HG03095 (cell line): ENCODE measurements around the gene CFAP74.
"Not testable (repeated sequence)": the region's sequence is repeated elsewhere in the genome, so short reads cannot be mapped to it uniquely, and the experiment has no call there.

Experiments used
- ATAC-seq: cut with Tn5 transposase; IDR thresholded peaks from one replicate; pipeline ENCODE4 v1.9.1; 2021; ENCODE audit warnings: moderate library complexity; ENCODE audit not compliant: unreplicated experiment

CFAP74 gene

DNA sequence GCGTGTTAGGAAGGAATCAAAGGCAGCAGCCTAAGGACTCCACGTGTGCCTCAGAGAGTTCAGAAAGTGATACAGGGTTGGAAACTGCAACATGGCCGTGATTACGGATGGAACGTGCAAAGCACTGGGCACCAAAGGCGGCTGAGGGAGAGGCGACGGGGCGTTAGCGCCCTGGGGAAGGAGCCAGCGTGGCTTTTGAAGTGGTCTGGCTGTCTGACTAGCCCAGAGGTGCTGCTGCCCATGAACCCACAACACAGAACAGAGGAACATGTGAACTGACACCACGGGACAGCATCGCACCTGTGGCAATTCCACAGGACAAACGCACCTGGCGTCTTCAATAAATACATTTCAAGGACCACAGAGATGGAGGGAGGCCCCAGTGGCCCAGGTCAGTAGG is 66.5 kb downstream of the CFAP74 start:
- ATAC-seq, result no peak

DNA sequence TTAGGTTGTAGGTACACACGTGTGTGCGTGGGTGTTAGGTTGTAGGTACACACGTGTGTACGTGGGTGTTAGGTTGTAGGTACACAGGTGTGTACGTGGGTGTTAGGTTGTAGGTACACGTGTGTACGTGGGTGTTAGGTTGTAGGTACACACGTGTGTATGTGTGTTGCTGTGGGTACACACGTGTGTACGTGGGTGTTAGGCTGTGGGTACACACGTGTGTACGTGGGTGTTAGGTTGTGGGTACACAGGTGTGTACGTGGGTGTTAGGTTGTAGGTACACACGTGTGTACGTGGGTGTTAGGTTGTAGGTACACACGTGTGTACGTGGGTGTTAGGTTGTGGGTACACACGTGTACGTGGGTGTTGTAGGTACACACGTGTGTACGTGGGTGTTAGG is 68.7 kb downstream of the CFAP74 start:
- ATAC-seq, result not testable (repeated sequence)

DNA sequence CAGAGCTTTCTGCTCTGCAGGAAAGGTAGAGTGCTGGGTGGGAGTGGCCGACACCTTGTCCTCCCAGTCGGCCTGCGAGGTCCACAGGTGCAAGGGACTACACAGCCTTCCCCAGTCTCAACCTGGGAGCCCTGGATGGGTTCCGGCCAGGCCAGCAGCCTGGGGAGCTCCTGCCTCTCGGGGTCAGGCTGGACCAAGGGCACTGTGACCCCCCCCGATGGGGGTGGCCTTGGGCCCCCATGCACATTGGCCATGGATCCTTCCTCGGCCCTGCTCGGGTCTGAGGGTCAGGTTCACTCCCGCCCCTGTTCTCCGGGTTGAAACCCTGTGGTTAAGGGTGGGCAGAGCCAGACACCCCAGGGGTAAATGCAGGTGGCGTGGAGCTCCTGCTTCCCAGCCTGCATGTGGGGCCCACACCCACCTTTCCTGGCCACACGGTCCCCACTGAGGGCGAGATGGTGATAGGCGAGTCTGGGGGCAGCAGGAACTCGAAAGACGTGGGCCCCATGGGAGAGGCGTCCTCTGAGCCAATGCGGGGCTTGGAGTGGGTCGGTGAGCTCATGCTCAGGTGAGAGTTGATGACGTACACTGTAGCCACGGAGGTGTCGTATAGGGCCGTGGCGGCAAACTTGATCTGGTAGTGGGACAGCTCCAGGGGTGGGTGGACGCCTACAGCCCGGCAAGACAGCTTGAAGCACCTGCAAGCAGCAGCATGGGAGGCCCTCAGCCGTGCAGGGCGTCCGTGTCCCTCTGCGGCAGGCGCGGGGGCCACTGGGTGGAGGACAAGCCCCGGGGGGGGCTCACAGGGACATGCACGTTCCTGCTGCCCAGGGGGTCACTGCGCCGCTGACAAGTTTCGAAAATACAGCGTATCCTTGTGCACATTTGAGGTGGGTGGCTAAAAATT is 73.7 kb downstream of the CFAP74 start:
- ATAC-seq, result no peak

DNA sequence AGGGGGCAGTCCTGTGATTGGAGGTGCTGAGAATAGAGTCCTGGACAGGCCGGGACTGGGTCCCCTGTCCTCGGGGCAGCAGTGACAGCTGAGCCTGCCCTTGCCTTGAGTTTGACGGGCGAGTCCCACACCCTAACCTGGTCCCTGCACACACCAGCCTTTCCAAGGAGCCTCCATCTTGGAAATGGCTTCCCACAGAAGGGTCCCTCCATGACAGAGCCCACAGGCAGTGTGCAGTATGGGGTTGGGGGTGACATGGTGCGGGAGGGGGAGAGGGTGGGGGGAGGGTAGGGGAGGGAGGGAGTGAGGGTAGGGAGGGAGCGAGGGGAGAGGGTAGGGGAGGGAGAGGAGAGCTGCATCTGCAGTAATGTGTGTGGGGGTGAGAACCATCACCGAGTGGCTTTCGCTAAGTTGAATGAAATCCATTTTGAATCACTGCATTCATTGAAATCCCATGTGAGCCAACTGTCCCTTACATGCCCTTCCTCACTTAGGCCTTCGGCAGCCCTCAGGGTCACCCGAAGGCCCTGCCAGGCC is 74.4 kb downstream of the CFAP74 start:
- no peak for ATAC-seq

DNA sequence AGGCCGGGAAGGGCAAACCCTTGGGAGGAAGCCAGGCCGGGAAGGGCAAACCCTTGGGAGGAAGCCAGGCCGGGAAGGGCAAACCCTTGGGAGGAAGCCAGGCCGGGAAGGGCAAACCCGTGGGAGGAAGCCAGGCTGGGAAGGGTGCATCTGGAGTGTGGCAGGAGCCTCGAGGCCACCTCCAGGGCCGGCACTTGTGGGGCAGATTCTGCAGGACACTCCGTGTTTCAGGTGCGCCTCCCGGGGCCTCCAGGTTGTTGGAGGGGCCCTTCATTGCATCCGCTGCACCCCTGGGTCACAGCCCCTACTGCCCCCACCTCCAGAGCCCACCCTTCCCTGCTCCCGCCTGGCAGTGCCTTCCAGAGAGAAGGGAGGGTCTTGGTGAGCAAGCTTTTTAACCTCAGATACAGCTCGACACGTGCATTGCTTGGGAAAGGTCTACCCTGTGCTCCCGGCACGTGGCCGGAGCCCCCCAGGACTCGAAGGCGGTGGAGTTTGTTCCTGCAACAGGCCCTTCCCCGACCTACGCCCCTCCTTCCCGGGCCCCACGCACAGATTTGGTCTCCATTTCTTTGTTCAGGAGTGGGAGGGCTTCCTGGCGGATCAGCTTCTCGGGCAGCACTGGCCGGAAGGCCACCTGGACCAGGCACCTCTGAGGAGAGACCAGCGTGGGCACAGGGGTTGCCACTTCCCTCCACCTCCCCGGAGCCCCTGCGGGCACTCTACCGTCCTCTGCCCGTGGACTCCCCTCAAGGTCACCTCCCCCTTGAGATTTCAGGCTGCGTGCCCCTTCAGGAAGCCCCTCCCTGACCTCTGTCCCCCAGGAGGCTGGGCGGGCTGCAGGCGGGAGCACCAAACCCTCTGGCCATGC is 75.1 kb downstream of the CFAP74 start:
- no peak for ATAC-seq

DNA sequence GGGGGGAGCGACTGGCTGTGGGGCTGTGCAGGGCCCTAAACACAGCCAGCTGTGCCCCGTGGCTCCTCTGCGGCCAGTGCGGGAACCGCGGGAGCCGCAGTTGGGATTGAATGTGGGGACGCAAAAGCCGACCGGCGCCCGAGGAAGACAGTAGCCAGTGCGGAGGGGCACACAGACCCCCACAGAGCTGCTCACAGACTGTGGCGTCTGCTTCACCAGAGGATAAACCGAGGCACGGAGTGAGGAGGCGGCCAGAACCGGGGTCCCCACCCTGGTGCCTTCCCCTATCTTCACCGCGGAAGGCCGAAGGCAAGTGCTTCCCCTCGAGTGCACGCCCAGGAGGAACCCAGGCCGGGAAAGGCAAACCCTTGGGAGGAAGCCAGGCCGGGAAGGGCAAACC is 75.8 kb downstream of the CFAP74 start:
- ATAC-seq, result no peak

DNA sequence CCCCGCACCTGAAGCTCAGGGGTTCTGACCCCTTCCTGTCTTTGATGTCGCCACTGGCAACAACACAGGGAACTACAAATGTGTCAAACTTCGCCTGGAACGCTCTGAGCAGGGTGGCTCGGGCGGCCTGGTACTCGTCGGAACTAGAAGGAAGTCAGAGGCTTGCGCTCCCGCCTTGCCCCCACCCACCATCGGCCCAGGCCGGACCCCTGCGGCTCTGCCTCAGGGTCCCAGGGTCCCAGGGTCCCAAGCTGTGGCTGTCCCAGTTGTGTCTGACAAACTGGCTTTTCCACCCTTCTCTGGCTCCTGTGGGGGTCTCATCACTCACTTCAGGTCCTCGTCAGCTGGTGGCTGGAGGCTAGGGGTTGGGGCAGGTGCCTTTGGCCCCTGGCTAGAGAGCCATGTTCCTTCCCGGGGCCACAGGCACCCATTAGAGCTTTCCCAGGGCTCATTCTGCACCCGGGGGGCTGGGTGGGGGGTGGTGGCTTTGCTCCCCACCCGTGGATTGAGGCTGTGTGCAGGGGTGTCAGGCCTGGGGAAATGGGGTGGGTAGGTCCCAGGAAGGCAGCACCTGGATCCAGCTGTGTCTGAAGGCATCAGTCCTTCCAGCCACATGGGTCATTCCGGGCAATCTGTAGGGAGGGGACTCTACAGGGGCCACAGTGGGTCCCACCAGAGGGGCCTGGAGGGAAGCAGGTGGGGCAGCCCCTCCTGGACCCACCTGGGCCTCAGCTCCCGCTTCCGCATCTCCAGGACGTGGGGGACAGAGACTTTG is 76.5 kb downstream of the CFAP74 start:
- ATAC-seq, result no peak

DNA sequence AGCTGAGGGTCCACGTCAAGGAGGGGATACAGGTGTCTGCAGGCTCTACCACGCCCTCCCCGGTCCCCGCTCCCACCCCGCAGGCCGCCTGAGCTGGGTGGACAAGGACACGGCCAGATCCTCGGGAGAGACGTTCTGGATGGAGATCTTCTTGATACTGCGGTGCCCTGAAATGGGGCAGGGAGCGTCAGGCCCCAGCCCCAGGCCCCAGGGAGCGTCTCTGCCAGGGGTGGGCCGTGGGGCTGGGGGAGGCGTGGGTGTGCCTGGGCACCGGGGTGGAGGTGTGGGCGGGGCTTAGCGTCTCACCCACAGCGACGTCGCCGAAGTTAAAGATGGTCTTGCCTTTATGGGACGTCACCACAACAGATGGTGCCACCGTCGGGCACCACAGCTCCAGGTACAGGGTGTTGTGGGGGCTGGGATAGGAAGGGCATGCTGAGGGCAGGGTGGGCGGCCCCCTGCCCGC is 77.2 kb downstream of the CFAP74 start:
- ATAC-seq, result no peak

DNA sequence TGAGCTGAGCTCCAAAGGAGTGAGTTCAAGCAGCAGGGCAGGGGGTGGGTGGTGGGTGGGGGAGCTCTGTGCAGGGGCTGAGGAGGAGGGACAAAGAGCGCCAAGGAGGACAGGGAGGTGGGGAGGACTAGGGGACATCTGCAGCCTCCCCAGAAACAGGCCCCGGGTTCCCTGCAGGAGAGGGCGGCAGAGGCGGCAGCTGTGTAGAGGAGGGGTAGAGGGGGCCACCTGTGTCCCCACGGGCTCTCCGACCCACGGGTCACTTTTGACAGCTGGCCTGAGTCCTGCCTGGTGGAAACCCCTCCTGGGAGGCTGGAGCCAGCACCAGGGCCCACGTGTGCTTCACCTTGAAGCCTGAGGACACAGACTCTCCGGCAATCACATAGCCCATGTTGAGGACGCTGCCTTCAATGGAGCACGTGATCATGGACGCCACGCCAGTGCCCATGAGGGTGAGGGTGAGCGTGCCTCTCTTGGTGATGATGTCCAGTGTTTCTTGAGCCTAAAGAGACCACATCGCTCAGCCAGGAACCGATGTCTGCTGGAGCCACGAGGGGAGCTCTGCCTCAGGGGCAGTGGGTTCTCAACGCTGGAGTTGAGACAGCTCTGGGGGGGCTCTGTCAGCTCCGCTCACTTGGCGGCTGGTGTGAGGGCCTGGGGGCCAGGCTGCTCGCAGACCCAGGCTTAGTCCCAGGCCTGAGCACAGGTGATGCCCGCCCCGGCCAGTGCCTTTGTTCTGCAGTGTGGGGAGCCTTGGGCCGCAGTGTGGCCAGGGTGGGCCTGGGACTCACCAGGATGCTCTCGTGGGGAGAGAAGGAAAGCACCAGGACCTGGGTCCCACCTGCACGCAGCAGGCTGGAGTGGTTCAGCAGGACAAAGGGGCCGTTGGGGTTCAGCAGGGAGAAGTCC is 77.9 kb downstream of the CFAP74 start:
- ATAC-seq, result no peak

DNA sequence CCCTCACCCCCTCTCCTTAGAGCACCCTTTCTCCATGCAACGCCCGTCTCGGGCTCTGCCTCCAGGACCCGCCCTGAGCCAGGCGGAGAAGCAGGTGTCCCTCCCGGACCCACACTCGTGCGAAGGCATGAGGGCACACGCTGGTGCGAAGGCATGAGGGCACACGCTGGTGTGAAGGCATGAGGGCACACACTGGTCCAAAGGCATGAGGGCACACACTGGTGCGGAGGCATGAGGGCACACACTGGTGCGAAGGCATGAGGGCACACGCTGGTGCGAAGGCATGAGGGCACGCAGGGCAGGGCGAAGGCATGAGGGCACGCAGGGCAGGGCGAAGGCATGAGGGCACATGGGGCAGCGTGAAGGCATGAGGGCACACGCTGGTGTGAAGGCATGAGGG is 78.7 kb downstream of the CFAP74 start:
- no peak for ATAC-seq

DNA sequence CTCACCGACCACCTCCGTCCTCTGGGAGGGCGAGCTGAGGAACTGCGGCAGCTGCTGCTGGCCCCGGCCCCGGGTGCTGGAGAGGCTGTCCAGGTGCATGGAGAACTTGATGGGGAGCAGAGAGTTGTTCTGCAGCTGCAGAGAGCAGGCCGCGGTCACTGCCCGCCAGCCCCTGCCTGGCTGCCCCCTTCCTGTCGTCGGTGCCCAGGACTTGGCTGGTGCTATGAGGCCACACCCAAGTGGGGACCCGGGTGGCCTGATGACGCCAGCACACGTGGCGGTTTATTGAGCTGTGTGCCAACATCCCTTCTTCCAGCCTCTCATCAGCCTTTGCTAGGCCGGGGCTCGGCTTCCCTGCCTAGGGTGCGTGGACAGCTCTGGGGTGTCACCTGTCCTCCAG is 79.2 kb downstream of the CFAP74 start:
- no peak for ATAC-seq

DNA sequence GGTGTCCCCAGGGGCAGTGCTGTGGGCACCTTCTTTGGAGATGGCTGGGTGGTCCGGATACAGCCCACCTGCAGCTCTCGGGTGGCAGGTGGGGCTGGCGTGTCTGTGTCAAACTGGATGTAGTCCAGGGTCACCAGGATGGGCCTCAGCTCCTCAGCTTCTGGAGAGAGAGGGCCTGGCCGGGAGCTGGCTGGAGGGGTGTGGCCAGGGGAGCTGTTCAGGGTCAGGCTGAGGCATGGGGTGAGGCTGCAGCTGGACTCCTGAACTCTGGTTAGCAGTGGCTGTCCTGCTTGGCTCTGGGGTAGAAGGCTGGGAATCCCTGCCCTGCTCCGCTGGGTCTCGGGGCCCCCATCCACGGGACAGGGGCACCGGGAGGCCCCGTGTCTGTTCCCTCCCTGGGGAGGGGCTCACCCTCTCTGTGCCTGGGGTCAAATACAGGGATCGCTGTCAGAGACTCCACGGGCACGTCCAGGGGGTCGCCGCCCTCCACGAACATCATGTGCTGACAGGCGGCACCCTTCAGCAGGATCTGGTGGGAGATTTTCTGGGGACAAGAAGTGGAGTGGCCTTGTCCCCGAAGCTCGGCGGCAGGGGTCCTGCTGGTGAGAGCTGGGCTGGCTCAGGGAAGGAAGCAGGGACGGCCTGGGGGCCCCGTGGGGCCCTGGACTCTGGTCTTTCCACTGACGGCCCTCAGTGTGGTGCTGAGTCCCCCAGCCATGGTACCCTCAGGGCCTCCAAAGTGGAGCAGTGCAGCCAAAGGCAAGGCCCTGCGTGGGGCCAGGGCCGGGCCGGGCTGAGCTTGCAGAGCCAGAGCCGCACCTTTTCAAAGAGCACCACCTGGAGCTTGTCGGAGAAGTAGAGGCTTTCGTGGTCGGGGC is 80.4 kb downstream of the CFAP74 start:
- no peak for ATAC-seq

DNA sequence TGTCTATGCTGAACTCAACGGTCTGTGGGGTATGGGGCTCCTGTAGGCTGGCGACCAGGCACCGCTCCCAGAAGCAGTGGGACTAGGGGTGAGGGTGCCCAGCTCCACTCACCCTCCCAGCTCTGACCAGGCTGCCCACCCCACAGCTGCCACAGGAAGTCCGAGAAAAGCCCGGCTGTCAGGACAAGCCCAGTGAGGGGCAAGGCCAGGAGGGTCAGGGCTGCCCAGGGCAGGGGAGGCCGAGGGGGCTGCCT is 81.0 kb downstream of the CFAP74 start:
- no peak for ATAC-seq

DNA sequence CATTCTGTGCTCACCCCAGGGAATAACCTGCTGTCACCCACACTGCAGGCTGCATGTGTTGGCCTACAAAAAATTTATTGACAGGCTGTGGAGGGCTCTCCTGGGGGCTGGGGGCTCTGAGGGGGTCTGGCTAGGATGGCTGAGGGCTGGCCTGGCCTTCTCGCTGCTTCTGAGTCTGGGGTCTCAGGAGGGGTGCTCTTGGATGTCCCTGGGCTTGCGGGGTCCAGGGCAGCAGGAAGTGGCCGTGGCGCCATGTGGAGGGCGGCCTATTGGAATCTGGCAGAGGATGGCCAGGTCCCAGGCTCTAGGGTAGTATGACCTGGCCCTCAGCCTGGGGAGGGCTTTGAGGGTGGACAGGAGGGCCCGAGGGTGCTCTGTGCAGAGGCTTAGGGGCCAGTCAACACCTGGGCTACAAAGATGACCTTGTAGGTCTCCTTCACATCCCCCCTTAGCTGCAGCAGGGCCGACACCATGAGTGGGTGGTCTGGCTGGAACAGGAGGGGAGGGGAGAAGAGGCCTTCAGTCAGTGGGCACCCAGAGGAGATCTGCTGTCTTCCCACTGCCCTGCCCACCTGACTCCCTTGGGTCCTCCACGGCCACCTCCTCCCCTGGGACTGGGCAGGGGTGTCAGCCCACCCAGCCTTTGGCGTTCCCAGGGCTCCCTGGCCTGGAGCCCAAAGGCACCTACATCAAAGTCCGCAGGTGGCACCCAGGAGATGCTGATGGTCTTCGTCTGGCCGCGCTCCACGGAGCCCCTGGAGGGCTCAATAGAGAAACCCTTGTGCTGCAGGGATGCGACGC is 81.5 kb downstream of the CFAP74 start:
- ATAC-seq, result no peak

DNA sequence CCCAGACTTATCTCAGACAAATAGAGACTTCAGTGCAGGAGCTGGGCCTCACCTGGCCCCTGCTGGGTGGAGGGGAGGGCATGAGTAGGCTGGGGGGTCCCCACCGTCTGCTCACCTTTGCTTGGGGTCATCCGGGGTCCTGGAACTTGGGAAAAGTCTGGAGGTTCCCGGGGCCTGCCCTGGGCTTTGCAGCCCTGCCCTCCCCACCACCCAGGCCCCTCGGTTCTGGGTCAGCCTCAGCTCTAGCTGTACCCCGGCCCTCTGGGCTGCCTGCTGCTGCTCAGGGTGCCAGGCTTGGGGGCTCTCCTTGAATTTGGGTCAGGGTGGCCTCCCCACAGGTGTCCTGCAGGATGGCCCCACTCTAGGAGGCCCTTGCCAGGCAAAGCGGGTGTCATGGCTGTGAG is 82.1 kb downstream of the CFAP74 start:
- no peak for ATAC-seq

DNA sequence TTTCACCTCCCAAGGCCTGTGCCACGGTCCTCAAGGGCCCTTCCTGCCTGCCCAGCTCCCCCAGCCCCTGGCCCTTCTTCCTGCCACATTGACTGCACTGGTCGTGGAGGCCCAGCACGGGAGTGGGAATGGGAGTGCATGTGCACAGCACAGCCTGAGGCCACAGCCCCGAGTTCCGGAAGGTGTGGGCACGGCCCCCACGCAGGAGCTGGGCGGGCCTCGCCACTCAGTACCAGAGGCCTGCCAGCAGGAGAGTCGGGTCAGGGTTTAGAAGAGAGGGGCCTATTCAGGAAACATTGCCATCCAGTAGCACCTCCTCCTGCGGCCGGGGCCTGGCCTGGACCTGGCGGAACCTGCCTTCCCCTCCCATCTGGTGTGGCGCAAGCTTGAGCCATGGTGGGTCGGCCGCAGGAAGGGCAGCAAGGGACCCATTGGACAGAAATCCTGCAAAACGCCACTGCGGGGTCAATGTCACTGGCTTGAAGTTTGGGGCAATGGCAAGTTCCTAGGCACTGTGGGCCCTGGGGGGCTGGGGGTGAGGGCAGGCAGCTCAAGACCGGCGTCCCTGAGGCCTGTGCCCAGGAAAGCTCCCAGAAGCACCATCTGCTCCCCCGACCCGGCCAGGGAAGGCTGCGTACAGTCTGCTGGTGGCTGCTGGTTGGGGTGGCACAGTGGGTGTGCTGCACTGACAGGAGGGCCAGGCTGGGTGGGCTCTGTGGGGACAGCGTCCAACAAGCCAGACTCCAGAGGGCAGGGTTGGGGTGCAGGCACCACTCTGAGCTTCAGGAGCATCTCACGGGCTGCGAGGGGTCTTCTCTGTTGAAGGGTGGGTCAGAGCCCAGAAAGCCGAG is 82.8 kb downstream of the CFAP74 start:
- no peak for ATAC-seq

DNA sequence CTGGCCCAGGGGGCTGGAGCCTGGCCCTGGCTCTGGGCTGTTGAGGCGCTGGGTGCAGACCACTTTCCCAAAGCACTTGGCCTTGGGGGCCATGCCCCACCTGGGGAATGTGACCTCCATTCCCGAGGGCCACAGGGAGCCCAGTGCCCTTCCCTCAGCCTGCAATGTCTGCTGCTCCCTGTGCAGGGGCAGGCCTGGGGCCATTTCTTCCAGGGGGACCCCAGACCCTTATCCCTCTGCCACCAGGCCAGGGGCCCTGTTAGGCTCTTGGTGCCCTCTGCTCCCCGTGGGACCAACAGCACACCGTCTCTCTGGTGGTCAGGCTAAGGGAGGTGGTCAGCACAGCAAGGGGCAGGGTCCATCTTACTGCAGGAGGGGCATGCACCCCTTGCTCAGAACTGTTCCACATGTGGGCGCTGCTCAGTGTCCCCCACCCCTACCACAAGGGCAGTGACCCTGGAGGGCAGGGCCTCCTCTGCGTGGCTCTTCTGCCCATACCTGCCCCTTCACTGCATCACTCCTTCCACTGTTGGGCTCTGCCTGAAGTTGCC is 83.5 kb downstream of the CFAP74 start:
- no peak for ATAC-seq
